HG03159 (cell line): Measurements from ENCODE around the gene SRD5A1.
A peak's percentile ranks its signal among the peaks of the same experiment; 100 is the strongest.

Source experiments
- ATAC-seq: cut with Tn5 transposase; IDR thresholded peaks from one replicate; pipeline ENCODE4 v1.9.1; 2021; ENCODE audit warnings: mild to moderate bottlenecking, moderate library complexity; ENCODE audit not compliant: unreplicated experiment

Gene SRD5A1

DNA sequence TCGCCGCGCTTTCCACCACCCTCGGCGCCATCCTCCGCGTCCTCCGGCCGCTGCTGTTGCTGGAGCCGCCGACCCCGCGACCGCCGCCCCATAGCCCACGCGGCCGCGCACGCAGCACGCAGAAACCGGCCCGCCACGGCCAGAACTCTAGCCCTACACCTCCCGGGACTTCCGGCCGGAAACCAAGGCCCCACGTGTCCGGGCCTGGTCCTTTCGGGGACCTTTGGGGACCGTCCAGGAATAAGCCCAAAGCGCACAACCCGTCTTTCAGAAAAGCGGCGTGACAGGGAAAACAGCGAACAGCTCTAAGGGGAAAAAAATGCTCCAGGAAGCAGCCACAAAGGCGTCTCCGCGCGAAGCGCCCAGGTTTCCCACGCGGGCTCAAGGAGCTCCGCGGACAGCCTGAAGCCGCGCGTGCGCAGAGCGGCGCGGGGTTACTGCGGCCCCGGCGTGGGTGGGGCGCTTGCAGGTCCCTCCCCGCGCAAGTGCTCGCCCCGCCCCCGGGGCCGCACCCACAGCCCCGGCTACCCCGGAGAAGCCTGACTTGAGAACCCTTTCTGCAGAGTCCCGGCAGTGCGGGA lies at the start of gene SRD5A1, which contains the start of gene NSUN2:
SRD5A1 (plus strand) TSS at position 553 of the 581 bp plus-strand sequence. CDS start 137 bp downstream, outside the sequence.
NSUN2 (minus strand) TSS at position 157 of the 581 bp plus-strand sequence; CDS start at position 92, 65 bp downstream.
- ATAC-seq: peak; percentile 85

GRCh38 chr5:6584101-6584645 lies 49.1 kb upstream of the SRD5A1 start:
- no peak for ATAC-seq

DNA sequence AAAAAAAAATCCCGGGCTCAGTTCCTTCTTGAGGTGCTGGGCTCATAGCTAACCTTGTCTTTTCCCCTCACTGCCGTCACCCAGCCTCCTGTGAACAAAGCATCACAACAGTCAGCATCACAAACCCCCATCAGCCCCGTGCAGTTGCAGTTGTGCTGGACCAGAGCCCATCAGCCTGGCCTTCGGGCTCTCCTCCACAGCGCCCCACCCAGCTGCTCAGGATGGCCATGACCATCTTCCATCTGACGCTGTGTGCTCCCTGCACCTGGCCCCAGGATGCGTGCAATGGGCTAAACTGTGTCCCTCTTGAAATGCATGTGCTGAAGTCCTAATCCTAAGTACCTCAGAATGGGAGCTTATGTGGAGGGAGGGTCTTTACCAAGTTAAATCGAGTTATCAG lies 48.5 kb upstream of the SRD5A1 start:
- ATAC-seq: no peak

- no peak for ATAC-seq
Observed at GRCh38 chr5:6585168-6585567, 48.1 kb upstream of the SRD5A1 start.

DNA sequence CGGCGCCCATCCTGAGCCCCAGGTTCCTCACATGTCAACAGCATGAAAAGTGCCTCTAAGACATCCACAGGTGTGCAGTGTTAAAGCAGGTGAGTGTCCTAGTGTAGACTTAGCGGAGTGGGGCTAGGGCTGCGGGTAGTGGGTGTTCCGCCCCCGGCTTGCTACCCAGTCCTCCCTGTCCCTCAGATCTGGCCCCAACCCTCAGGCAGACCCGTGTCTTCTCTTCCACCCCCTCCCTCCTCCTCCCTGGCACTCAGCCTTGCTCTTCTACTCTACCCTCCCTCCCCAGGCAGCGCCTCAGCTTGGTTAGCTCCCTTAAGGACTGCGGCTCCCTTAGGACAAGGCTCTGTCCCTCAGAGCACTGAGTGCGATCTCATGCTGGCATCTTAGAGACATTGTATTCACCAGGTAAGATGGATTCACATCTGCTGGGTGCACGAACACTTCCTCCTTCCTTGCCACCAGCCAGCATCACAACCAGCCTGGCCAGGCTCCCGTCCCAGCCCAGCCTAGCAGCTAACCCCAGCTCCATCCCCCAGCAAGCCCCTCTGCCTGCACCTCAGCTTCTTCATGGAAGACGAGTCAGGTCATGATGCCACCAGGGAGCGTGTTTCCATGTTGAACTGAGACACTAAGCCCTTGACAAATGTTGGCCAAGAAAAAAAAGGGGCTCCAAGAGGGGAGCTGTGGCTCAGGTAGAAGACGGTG lies 47.1 kb upstream of the SRD5A1 start:
- ATAC-seq: no peak

- no peak for ATAC-seq
Observed at GRCh38 chr5:6586647-6587042, 46.6 kb upstream of the SRD5A1 start.

- ATAC-seq: no peak
Observed at GRCh38 chr5:6587171-6587570, 46.1 kb upstream of the SRD5A1 start.

GRCh38 chr5:6590581-6590980 lies 42.7 kb upstream of the SRD5A1 start:
- ATAC-seq: no peak

GRCh38 chr5:6591671-6592288 lies 41.5 kb upstream of the SRD5A1 start:
- ATAC-seq: no peak

GRCh38 chr5:6592601-6593000 lies 40.6 kb upstream of the SRD5A1 start:
- no peak for ATAC-seq

GRCh38 chr5:6593148-6594016 lies 39.9 kb upstream of the SRD5A1 start:
- ATAC-seq: no peak

- no peak for ATAC-seq
Observed at GRCh38 chr5:6594066-6594465, 39.2 kb upstream of the SRD5A1 start.

- ATAC-seq: no peak
Observed at GRCh38 chr5:6595405-6595804, 37.8 kb upstream of the SRD5A1 start.

DNA sequence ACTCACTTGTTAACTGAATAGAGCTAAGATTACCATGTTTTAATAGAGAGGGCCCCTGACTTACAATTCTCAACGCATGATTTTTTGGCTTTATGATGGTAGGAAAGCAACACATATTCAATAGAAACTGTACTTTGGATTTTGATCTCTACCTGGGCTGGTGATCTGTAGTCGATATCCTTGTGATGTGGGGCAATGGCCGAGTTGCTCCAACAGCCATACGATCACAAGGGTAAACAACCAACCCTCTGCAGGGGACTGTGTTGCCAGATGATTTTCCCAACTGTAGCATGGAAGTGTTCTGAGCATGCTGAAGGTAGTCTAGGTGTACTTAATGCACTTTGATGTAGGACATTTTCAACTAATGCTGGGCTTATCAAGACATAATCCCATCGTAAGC lies 36.9 kb upstream of the SRD5A1 start:
- ATAC-seq: no peak

- ATAC-seq: no peak
Observed at GRCh38 chr5:6597557-6597956, 35.7 kb upstream of the SRD5A1 start.

- ATAC-seq: no peak
Observed at GRCh38 chr5:6598351-6598900, 34.8 kb upstream of the SRD5A1 start.

GRCh38 chr5:6599739-6600138 lies 33.5 kb upstream of the SRD5A1 start:
- no peak for ATAC-seq

DNA sequence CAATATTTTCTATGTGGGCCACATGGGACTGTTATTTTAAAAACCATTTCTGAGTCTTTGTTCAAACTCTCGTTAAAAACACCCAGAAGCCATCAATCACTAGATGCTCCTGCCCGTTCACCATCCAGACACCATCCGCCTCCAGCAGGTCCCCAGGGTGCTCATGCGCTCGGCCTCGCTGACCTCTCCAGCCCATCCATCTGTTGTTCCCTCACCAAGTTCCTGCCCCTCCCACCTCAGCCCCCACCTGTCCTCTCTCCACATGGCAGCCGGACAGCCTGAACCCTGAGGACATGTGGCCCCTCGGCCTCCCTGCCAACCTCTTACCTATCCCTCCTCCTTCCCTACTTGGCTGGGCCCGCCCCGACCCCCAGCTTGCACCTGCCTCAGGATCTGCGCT lies 32.0 kb upstream of the SRD5A1 start:
- ATAC-seq: no peak

DNA sequence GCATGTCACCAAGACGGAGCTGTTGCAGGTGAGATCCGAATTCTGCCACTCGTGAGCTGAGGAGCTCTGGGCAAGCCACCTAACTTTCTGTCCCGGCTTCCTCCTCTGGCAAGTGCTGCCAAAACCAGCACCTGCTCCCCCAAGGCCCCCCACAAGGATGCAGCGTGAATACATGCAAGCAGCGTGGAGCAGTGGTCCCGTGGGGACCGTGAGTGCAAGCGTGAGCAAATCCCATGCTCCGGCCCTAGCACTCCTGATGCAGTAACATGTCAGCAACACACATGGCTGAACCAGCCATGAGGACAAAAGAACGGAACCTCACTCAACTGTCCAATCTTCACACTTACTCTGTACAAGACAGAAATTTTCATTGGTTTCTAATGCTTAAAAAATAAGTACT lies 31.4 kb upstream of the SRD5A1 start:
- ATAC-seq: no peak

- ATAC-seq: no peak
Observed at GRCh38 chr5:6602441-6602840, 30.8 kb upstream of the SRD5A1 start.

DNA sequence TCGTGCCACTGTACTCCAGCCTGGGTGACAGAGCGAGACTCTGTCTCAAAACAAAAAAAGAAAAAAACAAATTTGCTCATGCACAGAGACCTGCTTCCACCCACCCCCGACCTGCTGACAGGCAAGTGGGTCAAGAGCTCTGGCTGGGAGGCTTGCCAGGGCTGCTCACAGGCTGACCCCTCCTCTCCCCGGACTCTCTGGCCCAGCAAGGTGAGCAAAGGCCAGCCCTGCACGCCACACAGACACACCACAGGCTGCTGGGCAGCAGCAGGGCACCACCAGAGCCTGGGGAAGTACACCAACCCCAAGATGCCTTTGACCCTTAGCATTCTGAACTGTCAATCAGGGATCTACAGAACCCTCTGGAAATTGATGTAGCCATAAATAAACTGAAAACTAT lies 29.6 kb upstream of the SRD5A1 start:
- ATAC-seq: no peak
